IMR-90 (cell line): ENCODE measurements around the gene EIF5A. TPM values are rescaled to one million over a fixed set of nuclear protein-coding genes. Genes with fewer than 3 reads are reported as not detected.

Experiments used
- ATAC-seq: fragments of 200-7000 bp; cut with Tn5 transposase; 2 replicates; pipeline ENCODE4 v1.9.1; 2020; ENCODE audit warnings: low read depth, mild to moderate bottlenecking, moderate library complexity
- BruUV-seq: library from RNA; stranded (reverse); fragments of 400-500 nt; replicated peaks from 2 replicates; lab custom pipeline; 2021; lab: Mats Ljungman, UMichigan
- CTCF ChIA-PET: fragments of 300-600 bp; formaldehyde crosslinking; extraction: SDS; loops from one replicate; lab custom pipeline; 2021; ENCODE audit warnings: antibody characterized with exemption; lab: Yijun Ruan, JAX
- POLR2A ChIA-PET: fragments of 300-600 bp; sonication (Branson Sonifier 250); formaldehyde crosslinking; loops from one replicate; lab custom pipeline; 2022; ENCODE audit warnings: antibody characterized with exemption; ENCODE audit not compliant: unreplicated experiment; lab: Charles Lee
- DNase-seq: peaks from one replicate; pipeline ENCODE4 v3.0.0; 2013
- H2AFZ ChIP-seq: replicated peaks from 2 replicates; pipeline ENCODE3; 2013; ENCODE audit warnings: low read length, mild to moderate bottlenecking; ENCODE audit not compliant: poor library complexity
- H2AK5ac ChIP-seq: 2 replicates; pipeline ENCODE4 v1.6.1; 2013; ENCODE audit warnings: low read depth, low read length, inconsistent platforms
- H2AK9ac ChIP-seq: replicated peaks from 2 replicates; pipeline ENCODE3; 2013; ENCODE audit warnings: mild to moderate bottlenecking, low read depth, low read length, moderate library complexity; ENCODE audit not compliant: poor library complexity
- H2BK120ac ChIP-seq: 2 replicates; pipeline ENCODE4 v1.6.1; 2013; ENCODE audit warnings: low read depth, low read length, inconsistent platforms
- H2BK15ac ChIP-seq: 3 replicates; pipeline ENCODE4 v1.6.1; 2013; ENCODE audit warnings: low read depth, low read length, inconsistent platforms
- H2BK20ac ChIP-seq: 2 replicates; pipeline ENCODE4 v1.6.1; 2013; ENCODE audit warnings: low read depth, mild to moderate bottlenecking, inconsistent platforms, low read length, moderate library complexity
- H2BK5ac ChIP-seq: 2 replicates; pipeline ENCODE4 v1.6.1; 2013; ENCODE audit warnings: mild to moderate bottlenecking, low read depth, low read length, inconsistent platforms; ENCODE audit not compliant: poor library complexity, severe bottlenecking
- H3K14ac ChIP-seq: replicated peaks from 2 replicates; pipeline ENCODE4 v1.6.1; 2013; ENCODE audit warnings: low read depth, low read length, inconsistent platforms
- H3K18ac ChIP-seq: 2 replicates; pipeline ENCODE4 v1.6.1; 2013; ENCODE audit warnings: low read depth, low read length, control low read depth
- H3K23ac ChIP-seq: 2 replicates; pipeline ENCODE4 v1.6.1; 2013; ENCODE audit warnings: low read depth, low read length, inconsistent platforms
- H3K27ac ChIP-seq: 2 replicates; pipeline ENCODE4 v1.5.1; 2013; ENCODE audit warnings: mild to moderate bottlenecking, control low read depth, low read length; ENCODE audit not compliant: insufficient read depth
- H3K27me3 ChIP-seq: 2 replicates; pipeline ENCODE4 v1.6.1; 2013; ENCODE audit warnings: low read length; ENCODE audit not compliant: control insufficient read depth, insufficient read depth
- H3K36me3 ChIP-seq: 2 replicates; pipeline ENCODE4 v1.6.1; 2013; ENCODE audit warnings: low read length, mixed read lengths; ENCODE audit not compliant: control insufficient read depth, insufficient read depth
- H3K4ac ChIP-seq: 2 replicates; pipeline ENCODE4 v1.6.1; 2013; ENCODE audit warnings: low read depth, low read length, inconsistent platforms
- H3K4me1 ChIP-seq: 2 replicates; pipeline ENCODE4 v1.6.1; 2013; ENCODE audit warnings: low read length, mixed read lengths; ENCODE audit not compliant: control insufficient read depth, insufficient read depth
- H3K4me2 ChIP-seq: 2 replicates; pipeline ENCODE4 v1.6.1; 2013; ENCODE audit warnings: low read depth, mild to moderate bottlenecking, control low read depth, low read length, moderate library complexity
- H3K4me3 ChIP-seq: 2 replicates; pipeline ENCODE4 v1.5.1; 2013; ENCODE audit warnings: low read depth, mild to moderate bottlenecking, control low read depth, low read length, moderate library complexity; ENCODE audit not compliant: insufficient read depth
- H3K56ac ChIP-seq: 2 replicates; pipeline ENCODE4 v1.6.1; 2013; ENCODE audit warnings: low read length, inconsistent platforms; ENCODE audit not compliant: insufficient read depth; ENCODE audit errors: extremely low read depth
- H3K79me1 ChIP-seq, 2 experiments: 2 replicates each; pipeline ENCODE4 v1.6.1; 2013; ENCODE audit warnings: low read length in 2 of 2, inconsistent platforms in 1 of 2, low read depth in 1 of 2
- H3K9ac ChIP-seq: 2 replicates; pipeline ENCODE4 v1.6.1; 2013; ENCODE audit warnings: low read depth, low read length, control low read depth
- H3K9me1 ChIP-seq: 2 replicates; pipeline ENCODE4 v1.6.1; 2013; ENCODE audit warnings: low read length, inconsistent platforms; ENCODE audit not compliant: insufficient read depth
- H3K9me3 ChIP-seq: 2 replicates; pipeline ENCODE4 v1.6.1; 2013; ENCODE audit warnings: low read length; ENCODE audit not compliant: control insufficient read depth, insufficient read depth
- H4K20me1 ChIP-seq: 2 replicates; pipeline ENCODE4 v1.6.1; 2013; ENCODE audit warnings: low read length, inconsistent platforms; ENCODE audit not compliant: insufficient read depth
- H4K5ac ChIP-seq: 2 replicates; pipeline ENCODE4 v1.6.1; 2013; ENCODE audit warnings: mild to moderate bottlenecking, low read depth, low read length, control low read depth
- H4K8ac ChIP-seq, 2 experiments: 2 replicates each; pipeline ENCODE4 v1.6.1; 2013; ENCODE audit warnings: low read depth in 2 of 2, low read length in 2 of 2, control low read depth in 1 of 2, inconsistent platforms in 1 of 2
- H4K91ac ChIP-seq: 2 replicates; pipeline ENCODE4 v1.6.1; 2013; ENCODE audit warnings: low read depth, low read length, inconsistent platforms; ENCODE audit not compliant: insufficient read depth
- BHLHE40 ChIP-seq: fragments of 150-350 bp; IDR thresholded peaks from 2 replicates; pipeline ENCODE4 v1.6.1; 2016; ENCODE audit warnings: mild to moderate bottlenecking, low read depth, low read length
- CEBPB ChIP-seq: IDR thresholded peaks from 2 replicates; pipeline ENCODE4 v1.6.1; 2012; ENCODE audit warnings: low read depth, low read length, improper control_type of control experiment
- CHD1 ChIP-seq: IDR thresholded peaks from 2 replicates; pipeline ENCODE4 v1.6.1; 2012; ENCODE audit warnings: low read depth, low read length, improper control_type of control experiment
- FOS ChIP-seq: fragments of 150-350 bp; IDR thresholded peaks from 2 replicates; pipeline ENCODE4 v1.6.1; 2016; ENCODE audit warnings: low read depth, low read length
- MAFK ChIP-seq: IDR thresholded peaks from 2 replicates; pipeline ENCODE4 v1.6.1; 2012; ENCODE audit warnings: low read depth, low read length, improper control_type of control experiment
- MAZ ChIP-seq: IDR thresholded peaks from 2 replicates; pipeline ENCODE4 v1.6.1; 2012; ENCODE audit warnings: low read depth, mild to moderate bottlenecking, low read length, improper control_type of control experiment, moderate library complexity, borderline replicate concordance
- MXI1 ChIP-seq: IDR thresholded peaks from 2 replicates; pipeline ENCODE4 v1.6.1; 2012; ENCODE audit warnings: low read depth, mild to moderate bottlenecking, low read length, moderate library complexity, borderline replicate concordance
- NFE2L2 ChIP-seq: fragments of 150-350 bp; IDR thresholded peaks from 2 replicates; pipeline ENCODE4 v1.6.1; 2016; ENCODE audit warnings: low read depth, mild to moderate bottlenecking, low read length
- POLR2A ChIP-seq: IDR thresholded peaks from 2 replicates; pipeline ENCODE4 v1.6.1; 2012; ENCODE audit warnings: mild to moderate bottlenecking, low read depth, low read length
- RAD21 ChIP-seq: IDR thresholded peaks from 2 replicates; pipeline ENCODE4 v1.6.1; 2012; ENCODE audit warnings: low read length, improper control_type of control experiment
- RCOR1 ChIP-seq: IDR thresholded peaks from 2 replicates; pipeline ENCODE4 v1.6.1; 2012; ENCODE audit warnings: mild to moderate bottlenecking, low read length, improper control_type of control experiment; ENCODE audit not compliant: insufficient replicate concordance
- RFX5 ChIP-seq: IDR thresholded peaks from 2 replicates; pipeline ENCODE4 v1.8.0; 2012; ENCODE audit warnings: low read depth, mild to moderate bottlenecking, low read length, moderate library complexity
- SMC3 ChIP-seq: fragments of 150-350 bp; IDR thresholded peaks from 2 replicates; pipeline ENCODE4 v1.6.1; 2016; ENCODE audit warnings: low read depth, mild to moderate bottlenecking, antibody characterized with exemption, low read length, moderate library complexity
- USF2 ChIP-seq: fragments of 150-350 bp; IDR thresholded peaks from 2 replicates; pipeline ENCODE4 v1.6.1; 2017; ENCODE audit warnings: mild to moderate bottlenecking, antibody characterized with exemption, low read length, low read depth
- WGBS, 2 experiments: methylation state at CpG; one replicate each; pipeline versions ENCODE4 v1.1.5 to v1.1.7; 2013; ENCODE audit warnings: missing lambda C conversion rate in 2 of 2; ENCODE audit not compliant: insufficient read length in 1 of 2; ENCODE audit errors: extremely low coverage in 2 of 2; 5-methylcytosine and 5-hydroxymethylcytosine counted together
- dilution Hi-C: fragments of 300-500 bp; cut with HindIII; formaldehyde crosslinking; loops from one replicate; pipeline ENCODE4 v1.14.3; 2018; ENCODE audit warnings: low sequenced_read_pairs; ENCODE audit not compliant: unreplicated experiment
- in situ Hi-C: fragments of 300-500 bp; cut with MboI; formaldehyde crosslinking; loops from 3 replicates; pipeline ENCODE4 v1.14.3; 2019; ENCODE audit warnings: low sequenced_read_pairs, inconsistent platforms, mixed read lengths
- intact Hi-C: fragments of 100-400 bp; cut with micrococcal nuclease; formaldehyde crosslinking; loops from 2 replicates; pipeline ENCODE4 v1.10.0; 2022
- polyA plus RNA-seq, 3 experiments: library from polyadenylated mRNA; depleted of rRNA; stranded (reverse); fragments of >200 nt; gene quantifications; 2 replicates each; pipeline ENCODE4 v1.2.3, GENCODE V29; 2012; ENCODE audit warnings: low replicate concordance in 1 of 3
- total RNA-seq: library from RNA; depleted of rRNA; stranded (reverse); fragments of >200 nt; gene quantifications from 2 replicates; pipeline ENCODE4 v1.2.3, GENCODE V29; 2012
- TF ChIP-seq, protein P1 (sequence below): fragments of 150-350 bp; IDR thresholded peaks from 2 replicates; pipeline ENCODE4 v1.6.1; 2016; ENCODE audit warnings: low read depth, mild to moderate bottlenecking, low read length, moderate library complexity, borderline replicate concordance
- TF ChIP-seq, protein P2 (sequence below): conservative IDR thresholded peaks from 2 replicates; pipeline ENCODE4 v1.5.1; 2012; ENCODE audit warnings: mild to moderate bottlenecking, low read depth, low read length, improper control_type of control experiment

The EIF5A gene
- total and polyA plus RNA-seq, 2 of the 4 experiments (the other 2 are of a cell fraction) = 782 to 883 TPM

DNA sequence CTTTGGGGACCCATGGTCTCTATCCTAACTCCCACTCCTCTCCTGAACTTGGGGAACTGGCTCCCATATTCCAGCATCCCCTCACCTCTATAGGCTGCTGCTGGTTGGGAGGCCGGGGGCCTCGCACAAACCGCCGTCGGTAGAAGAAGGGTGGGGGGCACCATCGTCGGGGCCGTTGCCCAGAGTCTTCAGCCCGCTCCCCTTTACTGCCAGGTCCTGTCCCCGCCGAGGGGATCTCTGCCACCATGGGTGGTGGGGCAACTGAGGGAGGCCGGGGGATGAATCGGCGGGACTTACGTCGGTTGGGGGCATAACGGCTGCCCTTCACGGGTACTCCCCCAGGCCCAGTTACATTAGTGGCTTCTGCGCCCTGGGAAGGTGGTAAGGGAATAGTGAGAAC is 17.3 kb upstream of the EIF5A start:
- Histone ChIP-seq H3K79me1 (no peaks in the 10 kb centered on the region), H2AFZ (no peak overlapping the region), H3K4me2 (no peak overlapping the region), H2BK20ac (no peak overlapping the region), H3K4me1 (peaks cover 3% of the 10 kb centered on the region), H4K20me1 (0 out of 2 replicates have a peak, but pooled peaks cover 3% of the 10 kb centered on the region), H3K14ac (no peak overlapping the region), H4K5ac (no peak overlapping the region), H2AK9ac (no peak overlapping the region), H3K9me3 (no peaks in the 10 kb centered on the region; the same call in 1 of the 2 replicates), H3K9ac (no peak overlapping the region), H3K9me1 (no peaks in the 10 kb centered on the region; the same call in 1 of the 2 replicates), H2BK120ac (no peak overlapping the region), H2BK15ac (no peak overlapping the region), H3K18ac (no peak overlapping the region), H3K4me3 (no peak overlapping the region), H3K27me3 (peaks cover 80% of the 10 kb centered on the region), H2BK5ac (no peak overlapping the region), H3K4ac (no peak overlapping the region), H3K27ac (no peak overlapping the region), H3K56ac (no peak overlapping the region), H2AK5ac (no peak overlapping the region), H4K91ac (no peak overlapping the region), H3K36me3 (no peaks in the 10 kb centered on the region), H3K23ac (no peak overlapping the region), H4K8ac (no peak overlapping the region)
- DNase-seq (no peak), ATAC-seq (no peak)
- in situ Hi-C loops (no loop called here), dilution Hi-C loops (no loop called here), intact Hi-C loops (no loop called here)
- POLR2A ChIA-PET = no interaction called here
- BruUV-seq = no TSS peak
- WGBS, 2 experiments = 80% methylated on average over 1 of the region's 19 CpGs; no CpG with 5 or more reads in 1 of the 2 experiments
- CTCF ChIA-PET = no interaction called here
- TF ChIP-seq RAD21 (no peak), MXI1 (no peak), FOS (no peak), CHD1 (no peak), RCOR1 (no peak), MAZ (no peak), SMC3 (no peak), RFX5 (no peak), CEBPB (no peak), USF2 (no peak), POLR2A (no peak), BHLHE40 (no peak), MAFK (no peak), NFE2L2 (no peak)
- TF ChIP-seq, protein P1, sequence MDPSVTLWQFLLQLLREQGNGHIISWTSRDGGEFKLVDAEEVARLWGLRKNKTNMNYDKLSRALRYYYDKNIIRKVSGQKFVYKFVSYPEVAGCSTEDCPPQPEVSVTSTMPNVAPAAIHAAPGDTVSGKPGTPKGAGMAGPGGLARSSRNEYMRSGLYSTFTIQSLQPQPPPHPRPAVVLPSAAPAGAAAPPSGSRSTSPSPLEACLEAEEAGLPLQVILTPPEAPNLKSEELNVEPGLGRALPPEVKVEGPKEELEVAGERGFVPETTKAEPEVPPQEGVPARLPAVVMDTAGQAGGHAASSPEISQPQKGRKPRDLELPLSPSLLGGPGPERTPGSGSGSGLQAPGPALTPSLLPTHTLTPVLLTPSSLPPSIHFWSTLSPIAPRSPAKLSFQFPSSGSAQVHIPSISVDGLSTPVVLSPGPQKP = no peak
- TF ChIP-seq, protein P2, sequence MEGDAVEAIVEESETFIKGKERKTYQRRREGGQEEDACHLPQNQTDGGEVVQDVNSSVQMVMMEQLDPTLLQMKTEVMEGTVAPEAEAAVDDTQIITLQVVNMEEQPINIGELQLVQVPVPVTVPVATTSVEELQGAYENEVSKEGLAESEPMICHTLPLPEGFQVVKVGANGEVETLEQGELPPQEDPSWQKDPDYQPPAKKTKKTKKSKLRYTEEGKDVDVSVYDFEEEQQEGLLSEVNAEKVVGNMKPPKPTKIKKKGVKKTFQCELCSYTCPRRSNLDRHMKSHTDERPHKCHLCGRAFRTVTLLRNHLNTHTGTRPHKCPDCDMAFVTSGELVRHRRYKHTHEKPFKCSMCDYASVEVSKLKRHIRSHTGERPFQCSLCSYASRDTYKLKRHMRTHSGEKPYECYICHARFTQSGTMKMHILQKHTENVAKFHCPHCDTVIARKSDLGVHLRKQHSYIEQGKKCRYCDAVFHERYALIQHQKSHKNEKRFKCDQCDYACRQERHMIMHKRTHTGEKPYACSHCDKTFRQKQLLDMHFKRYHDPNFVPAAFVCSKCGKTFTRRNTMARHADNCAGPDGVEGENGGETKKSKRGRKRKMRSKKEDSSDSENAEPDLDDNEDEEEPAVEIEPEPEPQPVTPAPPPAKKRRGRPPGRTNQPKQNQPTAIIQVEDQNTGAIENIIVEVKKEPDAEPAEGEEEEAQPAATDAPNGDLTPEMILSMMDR = no peak
